ENCODE measurements around the gene SUGCT.

DNA sequence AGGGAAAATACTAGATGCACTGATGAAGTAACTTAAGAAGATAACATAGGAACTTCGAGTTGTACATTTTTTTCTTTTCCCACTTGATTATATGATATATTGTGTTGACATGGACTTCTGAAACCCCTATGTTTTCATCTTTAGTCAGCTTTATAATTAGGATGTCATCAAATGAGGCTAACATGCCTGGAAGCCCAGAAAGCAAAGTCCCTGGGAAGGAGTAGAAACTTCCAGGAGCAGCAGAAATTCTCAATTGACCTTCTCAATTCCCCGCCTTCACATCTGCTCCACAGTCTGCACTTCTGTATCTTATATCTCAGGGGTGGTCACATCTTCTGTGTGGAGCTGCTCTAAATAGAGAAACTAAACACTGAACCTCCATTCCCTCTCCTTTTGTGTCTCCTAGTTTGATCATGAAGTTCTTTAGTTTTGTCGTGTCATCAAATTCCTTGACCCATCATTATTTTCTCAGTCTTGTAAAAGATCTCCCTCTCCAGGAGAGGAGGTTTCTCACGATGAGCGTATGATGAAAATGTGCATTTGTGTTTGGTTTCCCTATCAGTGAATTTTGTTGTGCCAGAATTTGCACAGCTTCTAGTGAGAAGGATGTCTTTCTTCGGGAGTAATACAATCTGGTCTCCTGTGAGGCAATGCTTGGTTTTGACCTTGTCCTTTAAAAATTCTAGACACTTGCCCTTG is 303.3 kb downstream of the SUGCT start:
- TF ChIP-seq CTCF (IDR thresholded peaks at IDR 0.05; ENCODE audit: low read depth, low read length), result no peak
- no peak for TF ChIP-seq EZH2phosphoT487 (IDR thresholded peaks at IDR 0.05; ENCODE audit: low read depth)
